ENCODE measurements around the gene SLC18A3. TPM values are rescaled to one million over a fixed set of nuclear protein-coding genes. Genes with fewer than 3 reads are reported as not detected.
A peak's percentile ranks its signal among the peaks of the same experiment; 100 is the strongest.

Gene SLC18A3
- total RNA-seq, 1 donor from 2014 or later, result 17.9 TPM

DNA sequence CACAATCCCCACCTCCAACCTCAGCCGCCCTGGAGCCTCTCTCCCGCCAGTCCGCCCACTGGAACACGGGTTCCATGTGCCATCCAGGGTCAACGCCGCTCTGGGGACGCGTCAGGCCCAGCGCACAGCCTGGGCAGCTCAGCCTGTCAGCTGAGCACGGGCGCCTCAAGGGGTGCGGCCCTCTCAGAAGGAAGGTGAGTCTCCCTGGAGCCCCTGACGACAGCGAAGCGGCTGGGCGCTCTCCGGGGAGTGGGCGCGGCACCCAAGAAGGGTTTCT, 1.2 kb upstream of the SLC18A3 start:
- no peak overlapping the region for H3K27ac Mint-ChIP-seq (ENCODE audit: unreplicated experiment)
- H3K36me3 Mint-ChIP-seq (ENCODE audit: low read depth), result peaks cover 6% of the 10 kb centered on the region
- DNase-seq (ENCODE audit: low read depth, low spot score), result no peak

DNA sequence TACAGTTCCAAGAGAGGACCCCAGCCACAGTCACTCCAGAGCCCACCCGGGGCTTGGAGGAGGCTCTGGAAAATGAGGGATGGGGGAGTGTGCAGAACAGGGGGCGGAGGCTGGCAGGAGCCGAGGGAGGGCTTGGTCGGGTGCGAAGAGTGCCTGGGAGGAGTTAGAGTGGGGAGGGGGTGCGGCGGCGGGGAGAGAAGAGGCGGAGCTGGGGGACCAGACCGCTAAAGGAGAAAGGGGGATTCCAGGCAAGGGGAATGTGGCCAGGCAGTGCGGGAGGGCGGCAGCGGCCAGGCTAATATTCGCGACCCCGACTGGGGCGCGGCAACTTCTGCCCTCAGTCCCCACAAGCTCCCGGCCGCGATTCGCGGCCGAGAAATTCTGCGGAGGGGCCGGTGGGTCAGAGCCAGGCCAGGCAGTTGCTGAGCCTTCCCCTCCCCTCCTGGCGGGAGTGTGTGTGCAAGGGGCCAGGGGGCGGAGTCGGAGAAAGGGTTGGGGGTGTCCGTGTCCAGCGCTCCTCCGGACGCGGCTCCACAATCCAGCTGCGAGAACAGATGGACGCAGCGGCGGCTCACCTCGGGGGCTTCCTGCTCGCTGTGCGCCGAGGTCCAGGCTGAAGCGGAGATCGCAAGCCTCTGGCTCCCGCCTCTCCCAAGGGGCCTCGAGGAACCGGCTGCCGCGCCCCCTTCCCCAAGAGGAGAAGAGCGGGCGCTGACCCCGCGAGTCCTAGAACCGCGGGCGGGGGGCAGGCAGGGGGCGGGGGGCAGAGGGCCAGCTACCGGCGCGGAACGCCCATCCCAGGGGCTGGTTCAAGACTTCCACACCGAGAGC, 612 bp upstream of the SLC18A3 start:
- Mint-ChIP-seq H3K27ac (ENCODE audit: unreplicated experiment) (no peak overlapping the region), H3K36me3 (ENCODE audit: low read depth) (peaks cover 6% of the 10 kb centered on the region), H3K27me3 (ENCODE audit: low read depth) (peaks cover 92% of the 10 kb centered on the region), H3K4me1 (peaks cover 39% of the 10 kb centered on the region), H3K9me3 (no peaks in the 10 kb centered on the region), H3K4me3 (peak overlapping the region; percentile 82)
- peak; percentile 52 for DNase-seq (ENCODE audit: low read depth, low spot score)
- TF ChIP-seq, protein P1, sequence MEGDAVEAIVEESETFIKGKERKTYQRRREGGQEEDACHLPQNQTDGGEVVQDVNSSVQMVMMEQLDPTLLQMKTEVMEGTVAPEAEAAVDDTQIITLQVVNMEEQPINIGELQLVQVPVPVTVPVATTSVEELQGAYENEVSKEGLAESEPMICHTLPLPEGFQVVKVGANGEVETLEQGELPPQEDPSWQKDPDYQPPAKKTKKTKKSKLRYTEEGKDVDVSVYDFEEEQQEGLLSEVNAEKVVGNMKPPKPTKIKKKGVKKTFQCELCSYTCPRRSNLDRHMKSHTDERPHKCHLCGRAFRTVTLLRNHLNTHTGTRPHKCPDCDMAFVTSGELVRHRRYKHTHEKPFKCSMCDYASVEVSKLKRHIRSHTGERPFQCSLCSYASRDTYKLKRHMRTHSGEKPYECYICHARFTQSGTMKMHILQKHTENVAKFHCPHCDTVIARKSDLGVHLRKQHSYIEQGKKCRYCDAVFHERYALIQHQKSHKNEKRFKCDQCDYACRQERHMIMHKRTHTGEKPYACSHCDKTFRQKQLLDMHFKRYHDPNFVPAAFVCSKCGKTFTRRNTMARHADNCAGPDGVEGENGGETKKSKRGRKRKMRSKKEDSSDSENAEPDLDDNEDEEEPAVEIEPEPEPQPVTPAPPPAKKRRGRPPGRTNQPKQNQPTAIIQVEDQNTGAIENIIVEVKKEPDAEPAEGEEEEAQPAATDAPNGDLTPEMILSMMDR (conservative IDR thresholded peaks at IDR 0.05), result no peak

More for the DNA sequence above, 1.2 kb upstream of the SLC18A3 start:
- Mint-ChIP-seq H3K9me3 (no peaks in the 10 kb centered on the region), H3K4me1 (peaks cover 39% of the 10 kb centered on the region), H3K27me3 (ENCODE audit: low read depth) (peaks cover 92% of the 10 kb centered on the region), H3K4me3 (peak overlapping the region; percentile 82)
- TF ChIP-seq, protein P1 (conservative IDR thresholded peaks at IDR 0.05), result no peak

DNA sequence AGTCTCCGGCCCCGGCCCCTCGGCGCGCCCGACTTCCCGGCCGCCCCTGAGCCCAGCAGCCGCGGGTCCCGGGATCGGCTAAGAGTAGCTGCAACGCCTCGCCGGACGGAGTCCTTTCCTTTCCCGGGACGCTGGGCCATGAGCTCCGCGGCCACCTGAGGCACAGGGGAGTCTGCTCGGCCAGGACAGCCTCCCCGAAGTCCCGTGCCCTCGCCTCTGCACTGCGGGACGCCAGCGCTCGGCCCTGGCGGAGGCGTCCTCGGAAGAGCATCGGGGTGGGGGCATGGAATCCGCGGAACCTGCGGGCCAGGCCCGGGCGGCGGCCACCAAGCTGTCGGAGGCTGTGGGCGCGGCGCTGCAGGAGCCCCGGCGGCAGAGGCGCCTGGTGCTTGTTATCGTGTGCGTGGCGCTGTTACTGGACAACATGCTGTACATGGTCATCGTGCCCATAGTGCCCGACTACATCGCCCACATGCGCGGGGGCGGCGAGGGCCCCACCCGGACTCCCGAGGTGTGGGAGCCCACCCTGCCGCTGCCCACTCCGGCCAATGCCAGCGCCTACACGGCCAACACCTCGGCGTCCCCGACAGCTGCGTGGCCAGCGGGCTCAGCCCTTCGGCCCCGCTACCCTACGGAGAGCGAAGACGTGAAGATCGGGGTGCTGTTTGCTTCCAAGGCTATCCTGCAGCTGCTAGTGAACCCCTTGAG, 502 bp downstream of the SLC18A3 start:
- Mint-ChIP-seq H3K27me3 (ENCODE audit: low read depth) (peaks cover 93% of the 10 kb centered on the region), H3K9me3 (no peaks in the 10 kb centered on the region), H3K36me3 (ENCODE audit: low read depth) (peaks cover 6% of the 10 kb centered on the region), H3K4me1 (peaks cover 39% of the 10 kb centered on the region), H3K27ac (ENCODE audit: unreplicated experiment) (no peak overlapping the region), H3K4me3 (peak overlapping the region; percentile 85)
- DNase-seq (ENCODE audit: low read depth, low spot score), result no peak
- TF ChIP-seq, protein P1 (conservative IDR thresholded peaks at IDR 0.05), result no peak

DNA sequence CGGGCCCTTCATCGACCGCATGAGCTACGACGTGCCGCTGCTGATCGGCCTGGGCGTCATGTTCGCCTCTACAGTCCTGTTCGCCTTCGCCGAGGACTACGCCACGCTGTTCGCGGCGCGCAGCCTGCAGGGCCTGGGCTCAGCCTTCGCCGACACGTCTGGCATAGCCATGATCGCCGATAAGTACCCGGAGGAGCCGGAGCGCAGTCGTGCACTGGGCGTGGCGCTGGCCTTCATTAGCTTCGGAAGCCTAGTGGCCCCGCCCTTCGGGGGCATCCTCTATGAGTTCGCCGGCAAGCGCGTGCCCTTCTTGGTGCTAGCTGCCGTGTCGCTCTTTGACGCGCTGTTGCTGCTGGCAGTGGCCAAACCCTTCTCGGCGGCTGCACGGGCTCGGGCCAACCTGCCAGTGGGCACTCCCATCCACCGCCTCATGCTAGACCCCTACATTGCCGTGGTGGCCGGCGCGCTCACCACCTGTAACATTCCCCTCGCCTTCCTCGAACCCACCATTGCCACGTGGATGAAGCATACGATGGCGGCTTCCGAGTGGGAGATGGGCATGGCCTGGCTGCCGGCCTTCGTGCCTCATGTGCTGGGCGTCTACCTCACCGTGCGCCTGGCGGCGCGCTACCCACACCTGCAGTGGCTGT, 1.2 kb downstream of the SLC18A3 start:
- Mint-ChIP-seq H3K9me3 (no peaks in the 10 kb centered on the region), H3K27me3 (ENCODE audit: low read depth) (peaks cover 93% of the 10 kb centered on the region), H3K36me3 (ENCODE audit: low read depth) (peaks cover 6% of the 10 kb centered on the region), H3K4me3 (peak overlapping the region; percentile 85), H3K4me1 (peaks cover 39% of the 10 kb centered on the region), H3K27ac (ENCODE audit: unreplicated experiment) (no peak overlapping the region)
- TF ChIP-seq, protein P1 (conservative IDR thresholded peaks at IDR 0.05), result no peak
- DNase-seq (ENCODE audit: low read depth, low spot score), result no peak

DNA sequence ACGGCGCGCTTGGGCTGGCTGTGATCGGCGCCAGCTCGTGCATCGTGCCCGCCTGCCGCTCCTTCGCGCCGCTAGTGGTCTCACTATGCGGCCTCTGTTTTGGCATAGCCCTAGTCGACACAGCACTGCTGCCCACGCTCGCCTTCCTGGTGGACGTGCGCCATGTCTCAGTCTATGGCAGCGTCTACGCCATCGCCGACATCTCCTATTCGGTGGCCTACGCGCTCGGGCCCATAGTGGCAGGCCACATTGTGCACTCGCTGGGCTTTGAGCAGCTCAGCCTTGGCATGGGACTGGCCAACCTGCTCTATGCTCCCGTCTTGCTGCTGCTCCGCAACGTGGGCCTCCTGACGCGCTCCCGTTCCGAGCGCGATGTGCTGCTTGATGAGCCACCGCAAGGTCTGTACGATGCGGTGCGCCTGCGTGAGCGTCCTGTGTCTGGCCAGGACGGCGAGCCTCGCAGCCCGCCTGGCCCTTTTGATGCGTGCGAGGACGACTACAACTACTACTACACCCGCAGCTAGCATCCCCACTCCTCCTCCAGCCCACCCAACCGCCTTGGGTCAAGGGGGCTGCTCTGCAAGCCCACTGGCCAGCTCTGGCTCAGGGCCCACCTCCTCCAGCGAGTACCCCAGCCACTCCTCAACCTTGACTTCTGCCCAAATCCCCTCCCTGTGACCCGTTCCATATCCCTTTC, 1.9 kb downstream of the SLC18A3 start:
- H3K27me3 Mint-ChIP-seq (ENCODE audit: low read depth), result peaks cover 93% of the 10 kb centered on the region
- H3K27ac Mint-ChIP-seq (ENCODE audit: unreplicated experiment), result no peak overlapping the region
- peaks cover 35% of the 10 kb centered on the region for H3K4me1 Mint-ChIP-seq
- TF ChIP-seq, protein P1 (conservative IDR thresholded peaks at IDR 0.05), result no peak
- no peak for DNase-seq (ENCODE audit: low read depth, low spot score)
- peak overlapping the region; percentile 70 for H3K4me3 Mint-ChIP-seq
- peaks cover 6% of the 10 kb centered on the region for H3K36me3 Mint-ChIP-seq (ENCODE audit: low read depth)
- no peaks in the 10 kb centered on the region for H3K9me3 Mint-ChIP-seq
